A549 (cell line): Measurements from ENCODE around the gene DPEP1.

ENCODE experiments used
- EP300 ChIP-seq, 2 experiments: fragments of >200 bp; sonication (Bioruptor Twin); formaldehyde crosslinking; IDR thresholded peaks; 2 replicates in 1 of 2; 3 replicates in 1 of 2; pipeline ENCODE4 v1.6.1; 2016 to 2017
- KDM1A ChIP-seq: fragments of 200-600 bp; sonication (generic); IDR thresholded peaks from 2 replicates; pipeline ENCODE4 v1.6.1; 2016; ENCODE audit warnings: low read depth, mild to moderate bottlenecking
- RFX5 ChIP-seq: fragments of 450-650 bp; IDR thresholded peaks from 2 replicates; pipeline ENCODE4 v1.7.1; 2014; ENCODE audit warnings: antibody characterized with exemption, mild to moderate bottlenecking, moderate library complexity
- SREBF2 ChIP-seq: fragments of 450-650 bp; IDR thresholded peaks from 2 replicates; pipeline ENCODE4 v1.6.1; 2014; ENCODE audit warnings: mild to moderate bottlenecking, moderate library complexity
- TF ChIP-seq, protein P1 (sequence below): fragments of >200 bp; sonication (Bioruptor Twin); formaldehyde crosslinking; IDR thresholded peaks from 3 replicates; pipeline ENCODE4 v1.5.1; 2016
- TF ChIP-seq, protein P2 (sequence below): fragments of 450-650 bp; IDR thresholded peaks from 2 replicates; pipeline ENCODE4 v1.6.1; 2014; ENCODE audit warnings: antibody characterized with exemption
- TF ChIP-seq, protein P3 (sequence below): IDR thresholded peaks from 2 replicates; pipeline ENCODE4 v1.6.1; 2012

DNA sequence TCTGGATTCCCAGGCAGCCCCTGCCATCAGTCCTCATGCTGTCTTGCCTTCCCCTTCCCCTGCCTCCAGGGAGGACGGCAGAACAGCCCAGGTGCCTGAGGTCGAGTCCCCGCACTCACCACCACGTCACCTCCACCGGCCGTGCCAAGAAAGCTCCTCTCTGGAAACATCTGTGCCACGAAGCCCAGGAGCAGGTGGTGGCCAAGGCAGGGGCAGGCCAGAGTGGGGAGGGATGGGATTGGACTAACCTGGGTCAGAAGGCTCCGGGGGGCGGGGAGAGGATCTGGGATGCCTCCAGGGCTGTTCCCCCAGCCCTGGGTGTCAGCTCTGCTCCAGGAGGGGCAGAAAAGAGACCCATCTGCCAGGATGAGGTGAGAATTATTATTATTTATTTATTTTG, 7.4 kb upstream of the DPEP1 start:
- TF ChIP-seq SREBF2 (no peak), EP300 (IDR thresholded peaks at IDR 0.05) (no peak), RFX5 (no peak), KDM1A (no peak)
- TF ChIP-seq, protein P1, sequence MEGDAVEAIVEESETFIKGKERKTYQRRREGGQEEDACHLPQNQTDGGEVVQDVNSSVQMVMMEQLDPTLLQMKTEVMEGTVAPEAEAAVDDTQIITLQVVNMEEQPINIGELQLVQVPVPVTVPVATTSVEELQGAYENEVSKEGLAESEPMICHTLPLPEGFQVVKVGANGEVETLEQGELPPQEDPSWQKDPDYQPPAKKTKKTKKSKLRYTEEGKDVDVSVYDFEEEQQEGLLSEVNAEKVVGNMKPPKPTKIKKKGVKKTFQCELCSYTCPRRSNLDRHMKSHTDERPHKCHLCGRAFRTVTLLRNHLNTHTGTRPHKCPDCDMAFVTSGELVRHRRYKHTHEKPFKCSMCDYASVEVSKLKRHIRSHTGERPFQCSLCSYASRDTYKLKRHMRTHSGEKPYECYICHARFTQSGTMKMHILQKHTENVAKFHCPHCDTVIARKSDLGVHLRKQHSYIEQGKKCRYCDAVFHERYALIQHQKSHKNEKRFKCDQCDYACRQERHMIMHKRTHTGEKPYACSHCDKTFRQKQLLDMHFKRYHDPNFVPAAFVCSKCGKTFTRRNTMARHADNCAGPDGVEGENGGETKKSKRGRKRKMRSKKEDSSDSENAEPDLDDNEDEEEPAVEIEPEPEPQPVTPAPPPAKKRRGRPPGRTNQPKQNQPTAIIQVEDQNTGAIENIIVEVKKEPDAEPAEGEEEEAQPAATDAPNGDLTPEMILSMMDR, result no peak
- TF ChIP-seq, protein P2, sequence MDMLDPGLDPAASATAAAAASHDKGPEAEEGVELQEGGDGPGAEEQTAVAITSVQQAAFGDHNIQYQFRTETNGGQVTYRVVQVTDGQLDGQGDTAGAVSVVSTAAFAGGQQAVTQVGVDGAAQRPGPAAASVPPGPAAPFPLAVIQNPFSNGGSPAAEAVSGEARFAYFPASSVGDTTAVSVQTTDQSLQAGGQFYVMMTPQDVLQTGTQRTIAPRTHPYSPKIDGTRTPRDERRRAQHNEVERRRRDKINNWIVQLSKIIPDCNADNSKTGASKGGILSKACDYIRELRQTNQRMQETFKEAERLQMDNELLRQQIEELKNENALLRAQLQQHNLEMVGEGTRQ, result no peak
- TF ChIP-seq, protein P3, sequence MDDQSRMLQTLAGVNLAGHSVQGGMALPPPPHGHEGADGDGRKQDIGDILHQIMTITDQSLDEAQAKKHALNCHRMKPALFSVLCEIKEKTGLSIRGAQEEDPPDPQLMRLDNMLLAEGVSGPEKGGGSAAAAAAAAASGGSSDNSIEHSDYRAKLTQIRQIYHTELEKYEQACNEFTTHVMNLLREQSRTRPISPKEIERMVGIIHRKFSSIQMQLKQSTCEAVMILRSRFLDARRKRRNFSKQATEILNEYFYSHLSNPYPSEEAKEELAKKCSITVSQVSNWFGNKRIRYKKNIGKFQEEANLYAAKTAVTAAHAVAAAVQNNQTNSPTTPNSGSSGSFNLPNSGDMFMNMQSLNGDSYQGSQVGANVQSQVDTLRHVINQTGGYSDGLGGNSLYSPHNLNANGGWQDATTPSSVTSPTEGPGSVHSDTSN, result no peak
